Lower leg skin (tissue), 4 donors: ENCODE measurements around the gene CHST6. TPM values are rescaled to one million over a fixed set of nuclear protein-coding genes. Genes with fewer than 3 reads are reported as not detected.

Experiments
- DNase-seq, 2 donors: peaks; one replicate each; pipeline ENCODE4 v3.0.0-alpha.2; 2019; ENCODE audit warnings: low spot score in 2 of 2
- H3K4me3 ChIP-seq: fragments of 200-600 bp; sonication (generic); 2 replicates; pipeline ENCODE4 v1.5.1; 2017; ENCODE audit warnings: mild to moderate bottlenecking, low read depth; ENCODE audit not compliant: poor library complexity, severe bottlenecking
- POLR2A ChIP-seq, 2 donors: fragments of 450-650 bp; IDR thresholded peaks; one replicate each; pipeline ENCODE4 v1.6.1; 2016 to 2017; ENCODE audit warnings: antibody characterized with exemption in 2 of 2, mild to moderate bottlenecking in 1 of 2, moderate library complexity in 1 of 2
- WGBS, 2 donors: methylation state at CpG; one replicate each; pipeline ENCODE4 v1.1.5; 2018; 5-methylcytosine and 5-hydroxymethylcytosine counted together
- intact Hi-C: fragments of 100-400 bp; cut with DNase I; formaldehyde crosslinking; loops from one replicate; pipeline ENCODE4 v1.15.0; 2023; ENCODE audit warnings: low total_unique reads
- total RNA-seq, 4 donors: library from RNA; depleted of rRNA; stranded (reverse); fragments of >200 nt; gene quantifications; one replicate each; pipeline ENCODE4 v1.1.0, GENCODE V29; 2016
- TF ChIP-seq, protein P1 (sequence below), 3 donors: fragments of 450-650 bp; IDR thresholded peaks; one replicate each; pipeline ENCODE4 v1.5.1; 2016; ENCODE audit warnings: antibody characterized with exemption in 3 of 3, mild to moderate bottlenecking in 3 of 3, moderate library complexity in 2 of 3

CHST6 gene
- total RNA-seq, 4 donors from 2014 or later, result 0.11 to 0.56 (median 0.16) TPM; not detected in 1

- WGBS, 2 donors, result 98% methylated on average over 12 of the region's 12 CpGs
- intact Hi-C loops, result no loop called here
These were observed 42.6 kb downstream of the CHST6 start for GRCh38 chr16:75452464-75453190.

DNA sequence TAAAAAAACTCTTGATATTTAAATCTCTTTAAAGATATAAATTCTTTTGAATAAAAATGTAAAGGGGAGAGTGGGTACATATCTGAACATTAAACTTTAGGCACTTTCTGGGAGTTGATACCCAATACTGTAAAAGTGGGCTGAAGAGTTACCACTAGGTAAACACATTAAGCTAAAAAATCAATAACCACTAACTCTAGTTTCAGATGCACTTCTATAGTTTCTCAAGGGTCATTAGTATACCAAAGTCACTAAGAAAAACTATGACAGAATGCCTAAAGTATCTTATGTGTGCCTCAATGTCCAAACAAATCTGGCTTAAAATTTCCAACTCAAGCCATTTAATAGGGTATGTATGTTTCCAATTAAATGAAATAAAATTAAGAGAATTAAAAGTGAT, 48.8 kb downstream of the CHST6 start:
- DNase-seq, result no peak
- intact Hi-C loops, result no loop called here
- no peak overlapping the region for H3K4me3 ChIP-seq
- TF ChIP-seq, protein P1, sequence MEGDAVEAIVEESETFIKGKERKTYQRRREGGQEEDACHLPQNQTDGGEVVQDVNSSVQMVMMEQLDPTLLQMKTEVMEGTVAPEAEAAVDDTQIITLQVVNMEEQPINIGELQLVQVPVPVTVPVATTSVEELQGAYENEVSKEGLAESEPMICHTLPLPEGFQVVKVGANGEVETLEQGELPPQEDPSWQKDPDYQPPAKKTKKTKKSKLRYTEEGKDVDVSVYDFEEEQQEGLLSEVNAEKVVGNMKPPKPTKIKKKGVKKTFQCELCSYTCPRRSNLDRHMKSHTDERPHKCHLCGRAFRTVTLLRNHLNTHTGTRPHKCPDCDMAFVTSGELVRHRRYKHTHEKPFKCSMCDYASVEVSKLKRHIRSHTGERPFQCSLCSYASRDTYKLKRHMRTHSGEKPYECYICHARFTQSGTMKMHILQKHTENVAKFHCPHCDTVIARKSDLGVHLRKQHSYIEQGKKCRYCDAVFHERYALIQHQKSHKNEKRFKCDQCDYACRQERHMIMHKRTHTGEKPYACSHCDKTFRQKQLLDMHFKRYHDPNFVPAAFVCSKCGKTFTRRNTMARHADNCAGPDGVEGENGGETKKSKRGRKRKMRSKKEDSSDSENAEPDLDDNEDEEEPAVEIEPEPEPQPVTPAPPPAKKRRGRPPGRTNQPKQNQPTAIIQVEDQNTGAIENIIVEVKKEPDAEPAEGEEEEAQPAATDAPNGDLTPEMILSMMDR (IDR thresholded peaks at IDR 0.05), result no peak
- no peak for TF ChIP-seq POLR2A (IDR thresholded peaks at IDR 0.05)

More at GRCh38 chr16:75452464-75453190, 42.6 kb downstream of the CHST6 start:
- TF ChIP-seq POLR2A (IDR thresholded peaks at IDR 0.05), result no peak
- TF ChIP-seq, protein P1 (IDR thresholded peaks at IDR 0.05), result no peak
- peak in 1 of 2 donors; percentile 79 for DNase-seq
- no peak overlapping the region for H3K4me3 ChIP-seq

GRCh38 chr16:75445298-75445697, 49.9 kb downstream of the CHST6 start:
- 85 to 93% methylated on average over 4 to 5 of the region's 5 CpGs for WGBS, 2 donors

GRCh38 chr16:75443298-75443697, 51.9 kb downstream of the CHST6 start:
- 69% methylated on average over 3 of the region's 3 CpGs for WGBS, 2 donors

More at GRCh38 chr16:75445298-75445697, 49.9 kb downstream of the CHST6 start:
- DNase-seq, result peak in 1 of 2 donors; percentile 39
- intact Hi-C loops, result no loop called here
- TF ChIP-seq POLR2A (IDR thresholded peaks at IDR 0.05), result no peak
- TF ChIP-seq, protein P1 (IDR thresholded peaks at IDR 0.05), result no peak
- H3K4me3 ChIP-seq, result no peak overlapping the region

DNA sequence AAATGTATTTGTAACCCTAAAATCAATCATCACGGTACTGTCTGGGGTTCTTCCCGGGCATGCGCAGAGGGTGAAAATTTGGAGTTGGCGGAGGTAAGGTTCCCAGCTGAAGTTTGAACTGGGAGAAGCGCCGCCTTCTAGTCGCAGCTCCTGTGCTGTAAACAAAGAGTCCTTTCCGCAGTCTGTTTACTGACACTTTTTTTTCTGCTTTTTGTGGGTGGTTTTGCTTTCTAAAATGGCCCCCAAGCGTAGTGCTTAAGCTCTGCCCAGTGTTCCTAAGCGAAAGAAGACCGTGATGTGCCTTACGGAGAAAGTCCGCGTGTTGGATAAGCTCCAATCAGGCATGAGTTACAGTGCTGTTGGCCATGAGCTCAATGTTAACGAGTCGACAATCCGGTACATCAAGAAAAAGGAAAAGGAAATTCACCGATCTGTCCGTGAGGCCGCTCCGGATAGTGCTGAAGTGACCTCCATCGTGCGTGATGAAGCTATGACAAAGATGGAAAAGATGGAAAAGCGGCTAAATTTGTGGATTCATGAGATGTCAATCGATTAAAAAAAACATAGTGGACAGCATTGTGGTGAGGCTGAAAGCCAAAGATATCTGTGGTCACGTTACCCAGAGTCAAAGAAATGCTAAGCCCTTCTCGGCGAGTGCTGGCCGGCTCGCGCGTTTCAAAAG, 61.4 kb downstream of the CHST6 start:
- TF ChIP-seq, protein P1 (IDR thresholded peaks at IDR 0.05), result no peak
- no peak for TF ChIP-seq POLR2A (IDR thresholded peaks at IDR 0.05)
- intact Hi-C loops, result no loop called here
- 1 to 4% methylated on average over 32 of the region's 32 CpGs for WGBS, 2 donors
- DNase-seq, result peak; percentile 82 to 89
- peak overlapping the region; percentile 87 for H3K4me3 ChIP-seq

More at GRCh38 chr16:75443298-75443697, 51.9 kb downstream of the CHST6 start:
- TF ChIP-seq POLR2A (IDR thresholded peaks at IDR 0.05), result no peak
- DNase-seq, result no peak
- H3K4me3 ChIP-seq, result no peak overlapping the region
- intact Hi-C loops, result no loop called here
